ENCODE results near the gene NAA16. TPM values are rescaled to one million over a fixed set of nuclear protein-coding genes. Genes with fewer than 3 reads are reported as not detected.

NAA16 gene
- polyA plus RNA-seq, 1 of the 3 experiments (the other 2 are of a cell fraction): 4.4 TPM

GRCh38 chr13:41289463-41289881 lies 21.6 kb upstream of the NAA16 start:
- no peaks in the 10 kb centered on the region for H4K20me1 ChIP-seq (ENCODE audit: insufficient read depth)
- ChIA-PET CTCF (no interaction called here), POLR2A (no interaction called here)
- H3K9me2 ChIP-seq: no peaks in the 10 kb centered on the region
- H3K36me3 ChIP-seq (replicated peaks in 1 of 2; ENCODE audit: control insufficient read depth in 1 of 2, insufficient read depth in 2 of 2, low read length in 1 of 2): no peaks in the 10 kb centered on the region
- H3F3A ChIP-seq (replicated peaks; ENCODE audit: insufficient read depth): peaks cover 5% of the 10 kb centered on the region
- H3K9ac ChIP-seq: no peak overlapping the region
- H3K4me1 ChIP-seq (ENCODE audit: control insufficient read depth in 1 of 2, insufficient read depth in 2 of 2, low read depth in 1 of 2, low read length in 1 of 2): no peaks in the 10 kb centered on the region
- no peaks in the 10 kb centered on the region for H3K9me3 ChIP-seq
- TF ChIP-seq REST (IDR thresholded peaks at IDR 0.05; ENCODE audit: low read depth, low read length) (no peak), FOXM1 (IDR thresholded peaks at IDR 0.05; ENCODE audit: low read depth) (no peak), MEF2A (IDR thresholded peaks at IDR 0.05; ENCODE audit: borderline replicate concordance, low read depth) (no peak), JUND (IDR thresholded peaks at IDR 0.05) (no peak)
- H3K4me3 ChIP-seq (ENCODE audit: low read depth in 2 of 2, low read length in 1 of 2): no peak overlapping the region
- no peak for DNase-seq
- H3K79me2 ChIP-seq (ENCODE audit: insufficient read depth): no peaks in the 10 kb centered on the region
- WGBS (ENCODE audit: low lambda C conversion rate): 75% methylated on average over 10 of the region's 10 CpGs
- H2AFZ ChIP-seq (ENCODE audit: low read depth): no peak overlapping the region
- H3K27ac ChIP-seq (ENCODE audit: low read depth in 2 of 2, low read length in 1 of 2): no peak overlapping the region
- H3K27me3 ChIP-seq (ENCODE audit: insufficient read depth): no peaks in the 10 kb centered on the region
- no peak overlapping the region for H3K4me2 ChIP-seq

GRCh38 chr13:41291246-41291645 lies 19.8 kb upstream of the NAA16 start:
- Histone ChIP-seq H3K79me2 (ENCODE audit: insufficient read depth) (no peaks in the 10 kb centered on the region), H3K9ac (no peak overlapping the region), H3K4me2 (no peak overlapping the region), H3K27me3 (ENCODE audit: insufficient read depth) (no peaks in the 10 kb centered on the region), H4K20me1 (ENCODE audit: insufficient read depth) (no peaks in the 10 kb centered on the region), H3F3A (replicated peaks; ENCODE audit: insufficient read depth) (no peaks in the 10 kb centered on the region), H3K9me2 (no peaks in the 10 kb centered on the region), H2AFZ (ENCODE audit: low read depth) (no peak overlapping the region), H3K9me3 (no peaks in the 10 kb centered on the region), H3K36me3 (replicated peaks in 1 of 2; ENCODE audit: control insufficient read depth in 1 of 2, insufficient read depth in 2 of 2, low read length in 1 of 2) (no peaks in the 10 kb centered on the region), H3K27ac (ENCODE audit: low read depth in 2 of 2, low read length in 1 of 2) (no peak overlapping the region), H3K4me1 (ENCODE audit: control insufficient read depth in 1 of 2, insufficient read depth in 2 of 2, low read depth in 1 of 2, low read length in 1 of 2) (no peaks in the 10 kb centered on the region), H3K4me3 (ENCODE audit: low read depth in 2 of 2, low read length in 1 of 2) (no peak overlapping the region)
- DNase-seq: no peak
- POLR2A ChIA-PET: no interaction called here
- TF ChIP-seq TAF1 (IDR thresholded peaks at IDR 0.05; ENCODE audit: borderline replicate concordance, low read depth, low read length) (no peak), RCOR1 (IDR thresholded peaks at IDR 0.05; ENCODE audit: low read length) (no peak), CHD2 (IDR thresholded peaks at IDR 0.05; ENCODE audit: low read length, partially characterized antibody) (no peak), YY1 (IDR thresholded peaks at IDR 0.05; ENCODE audit: low read depth) (no peak), EZH2phosphoT487 (IDR thresholded peaks at IDR 0.05; ENCODE audit: borderline replicate concordance, low read depth) (no peak), NFIC (IDR thresholded peaks at IDR 0.05; ENCODE audit: borderline replicate concordance) (no peak), SMC3 (IDR thresholded peaks at IDR 0.05; ENCODE audit: low read depth, low read length) (no peak), POLR2AphosphoS5 (IDR thresholded peaks at IDR 0.05; ENCODE audit: low read depth, low read length) (no peak)
- CTCF ChIA-PET: no interaction called here
- 87% methylated on average over 7 of the region's 7 CpGs for WGBS (ENCODE audit: low lambda C conversion rate)
